Mesothelial cell of epicardium (in vitro differentiated cells): ENCODE results near the gene EPB41. TPM values are rescaled to one million over a fixed set of nuclear protein-coding genes. Genes with fewer than 3 reads are reported as not detected.
"Not testable (repeated sequence)": the region's sequence is repeated elsewhere in the genome, so short reads cannot be mapped to it uniquely, and the experiment has no call there.

Source experiments
- DNase-seq, 2 experiments: peaks; one replicate each; pipeline ENCODE4 v3.0.0; 2021; ENCODE audit warnings: low spot score in 2 of 2; ENCODE audit not compliant: unreplicated experiment in 2 of 2
- H3K27ac Mint-ChIP-seq: 2 replicates; pipeline ENCODE4 v1.8.0; 2021; ENCODE audit warnings: mixed read lengths
- H3K27me3 Mint-ChIP-seq: 2 replicates; pipeline ENCODE4 v1.8.0; 2021; ENCODE audit warnings: low read depth, mixed read lengths
- H3K36me3 Mint-ChIP-seq: 2 replicates; pipeline ENCODE4 v1.8.0; 2021; ENCODE audit warnings: mixed read lengths
- H3K4me1 Mint-ChIP-seq: 2 replicates; pipeline ENCODE4 v1.8.0; 2021; ENCODE audit warnings: mixed read lengths
- H3K4me3 Mint-ChIP-seq: 2 replicates; pipeline ENCODE4 v1.8.0; 2021; ENCODE audit warnings: mild to moderate bottlenecking, moderate library complexity, mixed read lengths
- H3K9me3 Mint-ChIP-seq: 2 replicates; pipeline ENCODE4 v1.8.0; 2021; ENCODE audit warnings: mixed read lengths
- CTCF ChIP-seq: fragments of 200-600 bp; sonication (generic); IDR thresholded peaks from one replicate; pipeline ENCODE4 v1.5.0; 2021; ENCODE audit warnings: antibody characterized with exemption; ENCODE audit not compliant: unreplicated experiment
- total RNA-seq: library from RNA; stranded (reverse); gene quantifications from 3 replicates; pipeline ENCODE4 v1.2.1, GENCODE V29; 2021

EPB41 gene
- total RNA-seq, 1 donor from 2014 or later, result 61.5 TPM

GRCh38 chr1:29062157-29062942 lies 148.0 kb downstream of the EPB41 start:
- no peak for DNase-seq
- H3K27ac Mint-ChIP-seq, result no peak overlapping the region

GRCh38 chr1:29064064-29064463 lies 149.7 kb downstream of the EPB41 start:
- Mint-ChIP-seq H3K27me3 (no peaks in the 10 kb centered on the region), H3K4me3 (no peak overlapping the region), H3K9me3 (no peaks in the 10 kb centered on the region), H3K36me3 (no peaks in the 10 kb centered on the region), H3K27ac (no peak overlapping the region), H3K4me1 (peaks cover 21% of the 10 kb centered on the region)
- no peak for DNase-seq
- no peak for TF ChIP-seq CTCF

More at GRCh38 chr1:29062157-29062942, 148.0 kb downstream of the EPB41 start:
- no peak for TF ChIP-seq CTCF
- Mint-ChIP-seq H3K4me1 (peaks cover 13% of the 10 kb centered on the region), H3K4me3 (no peak overlapping the region), H3K27me3 (no peaks in the 10 kb centered on the region), H3K9me3 (no peaks in the 10 kb centered on the region), H3K36me3 (no peaks in the 10 kb centered on the region)

- H3K27me3 Mint-ChIP-seq, result no peaks in the 10 kb centered on the region
- H3K4me3 Mint-ChIP-seq, result no peak overlapping the region
- H3K9me3 Mint-ChIP-seq, result no peaks in the 10 kb centered on the region
- peaks cover 5% of the 10 kb centered on the region for H3K4me1 Mint-ChIP-seq
- no peaks in the 10 kb centered on the region for H3K36me3 Mint-ChIP-seq
- H3K27ac Mint-ChIP-seq, result no peak overlapping the region
- TF ChIP-seq CTCF, result no peak
- no peak for DNase-seq
Measured at GRCh38 chr1:29077155-29077554, 162.8 kb downstream of the EPB41 start.

DNA sequence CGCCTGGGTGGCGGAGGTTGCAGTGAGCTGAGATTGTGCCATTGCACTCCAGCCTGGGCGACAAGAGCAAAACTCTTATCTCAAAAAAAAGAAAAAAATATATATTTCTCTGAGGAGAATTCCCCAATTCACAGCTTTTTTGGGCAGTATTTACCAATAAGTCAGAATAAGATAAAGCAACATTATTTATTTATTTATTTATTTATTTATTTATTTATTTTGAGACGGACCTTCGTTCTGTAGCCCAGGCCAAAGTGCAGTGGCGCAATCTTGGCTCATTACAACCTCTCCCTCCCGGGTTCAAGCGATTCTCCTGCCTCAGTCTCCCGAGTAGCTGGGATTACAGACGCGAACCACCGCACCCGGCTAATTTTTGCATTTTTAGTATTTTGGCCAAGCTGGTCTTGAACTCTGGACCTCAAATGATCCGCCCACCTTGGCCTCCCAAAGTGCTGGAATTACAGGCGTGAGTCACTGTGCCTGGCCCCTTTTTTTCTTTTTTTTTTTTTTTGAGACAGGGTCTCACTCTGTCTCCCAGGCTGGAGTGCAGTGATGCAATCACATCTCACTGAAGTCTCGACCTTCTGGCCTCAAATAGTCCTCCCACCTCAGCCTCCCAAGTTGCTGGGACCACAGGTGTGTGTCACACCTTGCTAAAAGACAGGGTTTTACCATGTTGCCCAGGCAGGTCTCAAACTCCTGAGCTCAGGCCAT lies 165.7 kb downstream of the EPB41 start:
- not testable (repeated sequence) for H3K4me3 Mint-ChIP-seq, H3K36me3 Mint-ChIP-seq, DNase-seq, H3K27me3 Mint-ChIP-seq, H3K27ac Mint-ChIP-seq, H3K9me3 Mint-ChIP-seq
- peaks cover 17% of the 10 kb centered on the region for H3K4me1 Mint-ChIP-seq

DNA sequence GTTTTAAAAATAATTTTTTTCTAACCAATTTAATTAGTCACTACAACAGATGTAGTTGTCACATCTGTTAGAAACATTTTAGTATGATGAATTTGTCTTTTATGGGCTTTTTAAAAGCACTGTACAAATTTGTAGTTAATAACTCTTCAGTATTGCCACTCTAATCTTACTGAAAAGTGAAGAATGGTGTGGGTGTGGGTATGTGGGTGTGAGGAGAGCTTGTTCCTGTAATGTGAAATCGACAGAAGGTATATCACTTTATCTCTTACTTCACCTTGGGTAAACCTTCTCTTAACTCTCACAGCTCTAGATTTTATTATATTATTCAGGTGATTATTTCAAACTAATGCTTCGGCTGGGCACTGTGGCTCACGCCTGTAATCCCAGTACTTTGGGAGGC lies 166.8 kb downstream of the EPB41 start:
- DNase-seq, result no peak
- H3K9me3 Mint-ChIP-seq, result no peaks in the 10 kb centered on the region
- H3K4me3 Mint-ChIP-seq, result no peak overlapping the region
- no peak overlapping the region for H3K27ac Mint-ChIP-seq
- H3K27me3 Mint-ChIP-seq, result no peaks in the 10 kb centered on the region
- TF ChIP-seq CTCF, result no peak
- peaks cover 17% of the 10 kb centered on the region for H3K4me1 Mint-ChIP-seq
- H3K36me3 Mint-ChIP-seq, result no peaks in the 10 kb centered on the region

GRCh38 chr1:29082519-29082918 lies 168.2 kb downstream of the EPB41 start:
- peaks cover 16% of the 10 kb centered on the region for H3K4me1 Mint-ChIP-seq
- no peak for TF ChIP-seq CTCF

More at GRCh38 chr1:29082519-29082918, 168.2 kb downstream of the EPB41 start:
- H3K4me3 Mint-ChIP-seq, result no peak overlapping the region
- no peaks in the 10 kb centered on the region for H3K36me3 Mint-ChIP-seq
- no peaks in the 10 kb centered on the region for H3K9me3 Mint-ChIP-seq
- DNase-seq, result no peak
- H3K27me3 Mint-ChIP-seq, result no peaks in the 10 kb centered on the region
- no peak overlapping the region for H3K27ac Mint-ChIP-seq
